GM23248 (cell line): ENCODE data around the gene ATP6V0D1.

Experiments
- EZH2 ChIP-seq: fragments of 200-600 bp; sonication (generic); IDR thresholded peaks from 2 replicates; pipeline ENCODE4 v1.6.1; 2018; ENCODE audit warnings: antibody characterized with exemption, mild to moderate bottlenecking; ENCODE audit not compliant: insufficient read depth, poor library complexity, severe bottlenecking
- EZH2phosphoT487 ChIP-seq: fragments of 200-600 bp; sonication (generic); IDR thresholded peaks from 2 replicates; pipeline ENCODE4 v1.6.1; 2018; ENCODE audit warnings: antibody characterized with exemption, moderate library complexity, mild to moderate bottlenecking, low read depth; ENCODE audit not compliant: insufficient read depth

DNA sequence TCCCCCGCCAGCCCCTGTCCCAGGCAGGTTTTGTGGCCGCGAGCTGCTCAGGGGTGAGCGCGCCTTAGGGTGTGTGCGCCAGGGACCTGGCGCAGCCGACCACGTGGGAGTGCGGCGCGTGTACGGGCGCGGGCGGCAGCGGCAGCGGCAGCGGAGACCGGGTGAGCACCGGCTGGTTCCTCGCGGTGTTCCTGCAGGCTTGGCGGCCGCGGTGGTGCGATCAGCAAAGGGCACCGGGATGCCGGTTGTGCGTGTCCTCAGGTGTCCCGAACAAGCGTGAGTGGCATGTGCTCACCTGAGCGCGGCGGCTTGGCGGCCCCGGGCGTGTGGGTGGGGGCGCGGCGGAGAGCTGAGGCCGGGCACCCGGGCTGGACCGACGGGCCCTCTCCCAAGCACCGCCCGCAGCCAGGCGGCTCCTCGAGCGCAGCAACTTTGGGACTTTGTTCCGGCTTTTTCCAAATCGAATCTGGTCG is 50.4 kb downstream of the ATP6V0D1 start:
- TF ChIP-seq EZH2phosphoT487 (no peak), EZH2 (no peak)
